Effector CD8-positive, alpha-beta T cell (primary cell): ENCODE data around the gene VIPAS39.

Experiments
- DNase-seq: peaks from one replicate; lab custom pipeline; 2025; lab: John Stamatoyannopoulos, UW

Gene VIPAS39

GRCh38 chr14:77406086-77406485 is 51.3 kb downstream of the VIPAS39 start:
- no peak for DNase-seq

GRCh38 chr14:77403768-77404167 is 53.6 kb downstream of the VIPAS39 start:
- no peak for DNase-seq

- DNase-seq = no peak
Measured at GRCh38 chr14:77400216-77400615, 57.2 kb downstream of the VIPAS39 start.

- no peak for DNase-seq
Measured at GRCh38 chr14:77390188-77390587, 67.2 kb downstream of the VIPAS39 start.

GRCh38 chr14:77378701-77379100 is 78.7 kb downstream of the VIPAS39 start:
- no peak for DNase-seq

GRCh38 chr14:77377502-77377844 is 79.9 kb downstream of the VIPAS39 start:
- DNase-seq = no peak

- DNase-seq = peak; percentile 76
Measured at GRCh38 chr14:77376771-77377501, 80.5 kb downstream of the VIPAS39 start, which contains the start of the genes SAMD15 and TMED8. Gene SAMD15, plus strand, starts transcription at chr14:77377379. Its CDS starts 40 bp downstream, at chr14:77377419. Gene TMED8, minus strand, starts transcription at chr14:77377094. Its CDS starts 41 bp downstream, at chr14:77377053.
